HepG2 (cell line): Measurements from ENCODE around the gene KISS1R.

Source experiments
- HNF1B ChIP-seq: sonication (generic); formaldehyde crosslinking; IDR thresholded peaks from 2 replicates; pipeline ENCODE4 v1.5.1; 2020; ENCODE audit warnings: mild to moderate bottlenecking, moderate library complexity, missing genetic modification reagents
- HNRNPL ChIP-seq: fragments of 200-400 bp; formaldehyde crosslinking; IDR thresholded peaks from 2 replicates; pipeline ENCODE4 v1.6.1; 2017; ENCODE audit warnings: mild to moderate bottlenecking, low read depth, low read length
- NCOR1 ChIP-seq: fragments of 200-600 bp; sonication (generic); IDR thresholded peaks from 2 replicates; pipeline ENCODE4 v1.7.0; 2017; ENCODE audit warnings: antibody characterized with exemption, low read length, borderline replicate concordance
- POLR2A ChIP-seq, 2 experiments: IDR thresholded peaks; 2 replicates each; pipeline ENCODE4 v1.6.1; 2011; ENCODE audit warnings: low read depth in 2 of 2, low read length in 2 of 2, mild to moderate bottlenecking in 1 of 2, moderate library complexity in 1 of 2; ENCODE audit not compliant: insufficient read depth in 1 of 2
- ZNF12 ChIP-seq: sonication (generic); formaldehyde crosslinking; IDR thresholded peaks from 2 replicates; pipeline ENCODE4 v1.5.0; 2020; ENCODE audit warnings: missing genetic modification reagents
- ZNF350 ChIP-seq: sonication (generic); formaldehyde crosslinking; IDR thresholded peaks from 2 replicates; pipeline ENCODE4 v1.4.0; 2020; ENCODE audit warnings: mild to moderate bottlenecking, low read depth, missing genetic modification reagents, borderline replicate concordance
- TF ChIP-seq, protein P1 (sequence below): sonication (generic); formaldehyde crosslinking; IDR thresholded peaks from 2 replicates; pipeline ENCODE4 v1.5.0; 2020; ENCODE audit warnings: mild to moderate bottlenecking, missing genetic modification reagents, moderate library complexity

DNA sequence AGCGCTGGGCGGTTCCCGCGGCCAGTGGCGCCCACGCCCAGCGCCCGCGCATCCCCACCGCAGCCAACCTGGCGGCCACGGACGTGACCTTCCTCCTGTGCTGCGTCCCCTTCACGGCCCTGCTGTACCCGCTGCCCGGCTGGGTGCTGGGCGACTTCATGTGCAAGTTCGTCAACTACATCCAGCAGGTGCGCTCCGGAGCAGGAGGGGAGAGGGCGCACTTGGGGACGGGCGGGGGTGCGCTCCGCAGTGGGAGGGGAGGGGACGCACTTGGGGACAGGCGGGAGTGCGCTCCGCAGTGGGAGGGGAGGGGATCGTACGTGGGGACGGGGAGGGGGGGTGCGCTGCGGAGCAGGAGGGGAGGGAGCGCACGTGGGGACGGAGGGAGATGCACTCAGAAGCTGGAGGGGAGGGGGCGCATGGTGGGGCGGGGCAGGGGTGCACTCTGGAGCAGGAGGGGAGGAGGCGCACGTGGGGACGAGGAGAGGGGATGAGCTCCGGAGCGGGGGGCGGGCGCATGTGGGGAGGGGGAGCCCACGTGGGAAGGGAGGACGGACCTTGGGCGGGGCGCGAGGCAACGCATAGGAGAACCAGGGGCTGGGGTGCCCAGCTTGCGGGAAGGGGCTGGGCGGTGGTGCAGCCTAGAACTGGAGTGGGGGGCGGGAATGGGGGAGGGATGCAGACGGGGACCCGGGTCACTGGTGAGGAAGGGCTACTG is 1.5 kb downstream of the KISS1R start:
- no peak for TF ChIP-seq POLR2A (IDR thresholded peaks at IDR 0.05; ENCODE audit: insufficient read depth in 1 of 2, low read depth in 2 of 2, low read length in 2 of 2)
- no peak for TF ChIP-seq ZNF12 (CRISPR knock-in tag)
- TF ChIP-seq HNRNPL, result no peak
- TF ChIP-seq NCOR1, result no peak
- no peak for TF ChIP-seq HNF1B (CRISPR knock-in tag)
- no peak for TF ChIP-seq ZNF350 (CRISPR knock-in tag)
- TF ChIP-seq, protein P1, sequence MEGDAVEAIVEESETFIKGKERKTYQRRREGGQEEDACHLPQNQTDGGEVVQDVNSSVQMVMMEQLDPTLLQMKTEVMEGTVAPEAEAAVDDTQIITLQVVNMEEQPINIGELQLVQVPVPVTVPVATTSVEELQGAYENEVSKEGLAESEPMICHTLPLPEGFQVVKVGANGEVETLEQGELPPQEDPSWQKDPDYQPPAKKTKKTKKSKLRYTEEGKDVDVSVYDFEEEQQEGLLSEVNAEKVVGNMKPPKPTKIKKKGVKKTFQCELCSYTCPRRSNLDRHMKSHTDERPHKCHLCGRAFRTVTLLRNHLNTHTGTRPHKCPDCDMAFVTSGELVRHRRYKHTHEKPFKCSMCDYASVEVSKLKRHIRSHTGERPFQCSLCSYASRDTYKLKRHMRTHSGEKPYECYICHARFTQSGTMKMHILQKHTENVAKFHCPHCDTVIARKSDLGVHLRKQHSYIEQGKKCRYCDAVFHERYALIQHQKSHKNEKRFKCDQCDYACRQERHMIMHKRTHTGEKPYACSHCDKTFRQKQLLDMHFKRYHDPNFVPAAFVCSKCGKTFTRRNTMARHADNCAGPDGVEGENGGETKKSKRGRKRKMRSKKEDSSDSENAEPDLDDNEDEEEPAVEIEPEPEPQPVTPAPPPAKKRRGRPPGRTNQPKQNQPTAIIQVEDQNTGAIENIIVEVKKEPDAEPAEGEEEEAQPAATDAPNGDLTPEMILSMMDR (CRISPR knock-in tag), result no peak
